Measurements from ENCODE around the gene CITED2. TPM values are rescaled to one million over a fixed set of nuclear protein-coding genes. Genes with fewer than 3 reads are reported as not detected.

CITED2 gene
- total RNA-seq, 1 donor from 2014 or later = 105 TPM

DNA sequence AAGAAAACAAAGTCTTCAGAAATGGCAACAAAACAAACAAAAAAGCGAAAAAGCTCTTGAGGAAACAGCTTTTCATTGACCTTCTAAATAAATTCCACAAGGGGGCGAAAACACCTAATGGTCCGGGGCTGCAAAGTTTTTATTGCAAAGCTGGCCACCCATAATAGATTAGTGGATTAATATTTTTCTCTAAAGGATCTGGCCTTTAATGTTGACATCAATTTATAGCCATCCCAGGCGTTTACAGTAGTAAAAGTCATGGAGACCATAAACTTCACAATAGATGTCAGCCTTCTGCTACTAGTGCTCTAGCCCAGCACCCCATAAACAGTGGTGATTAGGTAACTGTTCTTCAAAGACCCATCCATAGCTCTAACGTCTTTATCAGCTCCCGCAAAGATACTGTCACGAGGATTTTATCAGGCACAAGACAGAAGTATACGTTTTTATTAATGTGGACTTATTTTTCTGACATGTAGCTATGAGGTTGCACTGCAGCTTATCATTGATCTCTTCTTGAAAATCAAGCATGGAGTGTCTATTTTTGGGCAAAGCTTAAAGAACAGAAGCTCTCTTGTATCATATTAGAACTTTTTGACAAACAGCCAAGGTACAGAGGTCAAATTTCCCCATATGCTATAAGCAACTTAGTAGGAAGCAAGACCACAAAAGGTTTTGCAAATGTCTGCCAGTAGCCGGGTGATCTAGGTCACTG, 4.7 kb downstream of the CITED2 start:
- DNase-seq = no peak
- H3K27me3 ChIP-seq (ENCODE audit: low read depth) = no peaks in the 10 kb centered on the region
- intact Hi-C loops (cut with micrococcal nuclease) = loop anchor here (10.0 kb wide), 4 partner anchors 385 to 1075 kb away; no protein-coding TSS in a partner anchor

DNA sequence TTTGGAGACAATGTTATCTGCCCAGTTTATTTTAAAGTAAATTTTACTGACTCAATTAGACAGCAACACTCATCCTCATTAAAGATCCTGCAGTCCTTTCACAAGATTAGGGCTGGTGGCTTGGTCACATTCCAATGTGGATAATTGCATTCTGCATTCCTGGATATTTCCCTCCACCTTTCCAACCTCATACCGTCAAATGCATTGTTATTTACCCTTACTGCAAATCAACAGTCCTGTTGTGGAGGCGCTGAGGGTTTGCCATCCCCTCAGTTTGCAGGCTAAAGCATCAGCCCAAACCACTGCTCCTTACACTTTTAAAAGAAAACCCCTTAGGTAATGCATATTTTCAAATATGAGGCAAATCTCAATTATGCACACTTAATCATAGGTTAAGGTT, 5.4 kb downstream of the CITED2 start:
- H3K9me3 ChIP-seq (replicated peaks) = no peaks in the 10 kb centered on the region
- H3K27me3 ChIP-seq (ENCODE audit: low read depth) = no peaks in the 10 kb centered on the region
- H3K36me3 ChIP-seq = peaks cover 8% of the 10 kb centered on the region
- DNase-seq = no peak
- peaks cover 57% of the 10 kb centered on the region for H3K4me1 ChIP-seq
- no peak overlapping the region for H3K27ac ChIP-seq (replicated peaks)
- intact Hi-C loops (cut with micrococcal nuclease) = loop anchor here (10.0 kb wide), 1 partner anchor 534 kb away; no protein-coding TSS in a partner anchor
- H3K4me3 ChIP-seq = no peak overlapping the region
- TF ChIP-seq, protein P1, sequence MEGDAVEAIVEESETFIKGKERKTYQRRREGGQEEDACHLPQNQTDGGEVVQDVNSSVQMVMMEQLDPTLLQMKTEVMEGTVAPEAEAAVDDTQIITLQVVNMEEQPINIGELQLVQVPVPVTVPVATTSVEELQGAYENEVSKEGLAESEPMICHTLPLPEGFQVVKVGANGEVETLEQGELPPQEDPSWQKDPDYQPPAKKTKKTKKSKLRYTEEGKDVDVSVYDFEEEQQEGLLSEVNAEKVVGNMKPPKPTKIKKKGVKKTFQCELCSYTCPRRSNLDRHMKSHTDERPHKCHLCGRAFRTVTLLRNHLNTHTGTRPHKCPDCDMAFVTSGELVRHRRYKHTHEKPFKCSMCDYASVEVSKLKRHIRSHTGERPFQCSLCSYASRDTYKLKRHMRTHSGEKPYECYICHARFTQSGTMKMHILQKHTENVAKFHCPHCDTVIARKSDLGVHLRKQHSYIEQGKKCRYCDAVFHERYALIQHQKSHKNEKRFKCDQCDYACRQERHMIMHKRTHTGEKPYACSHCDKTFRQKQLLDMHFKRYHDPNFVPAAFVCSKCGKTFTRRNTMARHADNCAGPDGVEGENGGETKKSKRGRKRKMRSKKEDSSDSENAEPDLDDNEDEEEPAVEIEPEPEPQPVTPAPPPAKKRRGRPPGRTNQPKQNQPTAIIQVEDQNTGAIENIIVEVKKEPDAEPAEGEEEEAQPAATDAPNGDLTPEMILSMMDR (IDR thresholded peaks at IDR 0.05; ENCODE audit: borderline replicate concordance) = no peak

More for the DNA sequence above, 4.7 kb downstream of the CITED2 start:
- Histone ChIP-seq H3K9me3 (replicated peaks) (no peaks in the 10 kb centered on the region), H3K27ac (replicated peaks) (peak overlapping the region; percentile 96), H3K36me3 (peaks cover 8% of the 10 kb centered on the region), H3K4me1 (peaks cover 62% of the 10 kb centered on the region), H3K4me3 (peak overlapping the region; percentile 91)
- TF ChIP-seq, protein P1 (IDR thresholded peaks at IDR 0.05; ENCODE audit: borderline replicate concordance) = peak; percentile 79

DNA sequence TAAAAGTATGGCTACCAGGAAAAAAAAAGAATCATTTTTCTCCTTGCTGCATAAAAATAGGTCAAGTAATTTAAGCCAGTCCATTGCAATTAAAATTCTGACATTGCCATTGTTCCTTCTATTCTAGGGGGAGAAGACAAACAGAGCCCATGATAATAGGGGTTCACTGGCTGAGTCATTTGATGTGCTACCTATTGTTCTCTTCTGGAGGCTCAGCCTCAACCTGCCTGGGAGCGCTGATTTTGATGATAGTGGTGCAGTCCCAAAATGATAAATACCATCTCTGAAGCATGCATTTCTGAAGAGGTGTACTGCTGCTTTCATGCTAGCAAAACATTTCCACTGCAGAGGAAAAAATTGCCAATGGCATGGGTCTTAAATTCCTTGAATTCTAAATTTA, 5.8 kb downstream of the CITED2 start:
- Histone ChIP-seq H3K9me3 (replicated peaks) (no peaks in the 10 kb centered on the region), H3K36me3 (peaks cover 7% of the 10 kb centered on the region), H3K27me3 (ENCODE audit: low read depth) (no peaks in the 10 kb centered on the region), H3K4me3 (no peak overlapping the region), H3K27ac (replicated peaks) (peak overlapping the region; percentile 10), H3K4me1 (peaks cover 53% of the 10 kb centered on the region)
- no peak for DNase-seq
- intact Hi-C loops (cut with micrococcal nuclease) = loop anchor here (10.0 kb wide), 1 partner anchor 534 kb away; no protein-coding TSS in a partner anchor
- TF ChIP-seq, protein P1 (IDR thresholded peaks at IDR 0.05; ENCODE audit: borderline replicate concordance) = no peak

DNA sequence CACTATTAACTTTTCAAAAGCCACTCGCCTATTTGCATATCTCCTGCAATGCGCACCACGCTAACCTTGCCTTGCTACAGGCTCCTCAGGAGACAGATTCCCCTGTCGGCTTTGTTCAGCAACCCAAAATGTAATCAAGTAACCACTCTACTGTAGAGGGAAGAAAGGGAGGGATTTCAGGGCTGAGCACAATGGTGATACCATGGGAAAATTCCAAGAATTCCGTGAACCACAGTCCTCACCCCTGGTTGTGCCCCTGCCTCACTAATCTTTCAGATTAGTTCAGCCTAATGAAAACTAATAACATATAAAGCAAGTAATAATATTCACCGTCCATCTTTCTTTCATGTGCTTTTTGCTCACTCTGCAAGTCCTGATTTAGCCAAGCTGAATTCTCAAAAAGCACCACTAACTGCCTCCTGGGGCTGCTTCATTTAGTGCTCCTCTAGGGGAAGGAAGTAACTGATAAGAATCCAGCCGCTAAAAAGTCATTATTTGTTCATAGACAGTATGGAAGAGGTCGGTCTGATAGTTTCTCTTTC, 6.6 kb downstream of the CITED2 start:
- Histone ChIP-seq H3K27ac (replicated peaks) (peak overlapping the region; percentile 10), H3K4me3 (no peak overlapping the region), H3K36me3 (no peaks in the 10 kb centered on the region), H3K9me3 (replicated peaks) (no peaks in the 10 kb centered on the region), H3K27me3 (ENCODE audit: low read depth) (no peaks in the 10 kb centered on the region), H3K4me1 (peaks cover 46% of the 10 kb centered on the region)
- no peak for DNase-seq
- intact Hi-C loops (cut with micrococcal nuclease) = loop anchor here (10.0 kb wide), 1 partner anchor 533 kb away; no protein-coding TSS in a partner anchor
- TF ChIP-seq, protein P1 (IDR thresholded peaks at IDR 0.05; ENCODE audit: borderline replicate concordance) = no peak

DNA sequence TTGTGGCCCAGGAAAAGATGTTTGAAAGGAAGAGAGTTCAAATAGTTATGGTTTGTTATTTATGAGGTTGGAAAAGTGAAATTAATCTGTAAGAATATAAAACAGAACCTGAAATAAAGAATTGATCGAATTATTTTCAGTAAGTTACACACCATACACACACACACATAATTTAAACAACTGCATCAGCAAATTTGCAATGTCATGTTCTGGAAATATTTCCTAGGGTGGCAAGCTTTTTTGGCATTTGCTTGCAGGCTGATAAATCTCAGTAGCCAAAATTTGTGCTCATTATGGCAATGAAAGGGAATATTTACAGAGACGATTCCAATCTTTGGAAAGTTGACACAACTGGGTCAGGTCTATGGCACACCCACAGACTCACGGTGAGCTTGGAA, 9.5 kb downstream of the CITED2 start:
- TF ChIP-seq, protein P1 (IDR thresholded peaks at IDR 0.05; ENCODE audit: borderline replicate concordance) = no peak

More for the DNA sequence above, 9.5 kb downstream of the CITED2 start:
- intact Hi-C loops (cut with micrococcal nuclease) = loop anchor here (2.0 to 10.0 kb wide), 3 partner anchors 148 to 530 kb away; no protein-coding TSS in a partner anchor
- no peak for DNase-seq
- Histone ChIP-seq H3K4me3 (no peak overlapping the region), H3K9me3 (replicated peaks) (no peaks in the 10 kb centered on the region), H3K27ac (replicated peaks) (no peak overlapping the region), H3K27me3 (ENCODE audit: low read depth) (no peaks in the 10 kb centered on the region), H3K4me1 (peaks cover 24% of the 10 kb centered on the region), H3K36me3 (no peaks in the 10 kb centered on the region)
